Neural cell (in vitro differentiated cells): Measurements from ENCODE around the gene DISP2. TPM values are rescaled to one million over a fixed set of nuclear protein-coding genes. Genes with fewer than 3 reads are reported as not detected.

Source experiments
- H2AFZ ChIP-seq: fragments of 200-600, 300-800 bp; sonication (generic), shearing (Covaris generic); 2 replicates; pipeline ENCODE4 v1.6.0; 2014; ENCODE audit warnings: low read depth, mild to moderate bottlenecking, antibody characterized with exemption, low read length, moderate library complexity
- H3F3A ChIP-seq: fragments of 200-600 bp; shearing (Covaris generic); 2 replicates; pipeline ENCODE4 v1.6.1; 2016; ENCODE audit warnings: mild to moderate bottlenecking, moderate library complexity, mixed read lengths, antibody characterized with exemption, low read length; ENCODE audit not compliant: insufficient read depth, poor library complexity, severe bottlenecking
- H3K27ac ChIP-seq: fragments of 200-600, 300-800 bp; sonication (generic), shearing (Covaris generic); 2 replicates; pipeline ENCODE4 v1.5.1; 2014; ENCODE audit warnings: mild to moderate bottlenecking, low read length, moderate library complexity
- H3K27me3 ChIP-seq: fragments of 300-800, 200-600 bp; sonication (generic), shearing (Covaris generic); 2 replicates; pipeline ENCODE4 v1.6.0; 2014; ENCODE audit warnings: mild to moderate bottlenecking, low read depth, low read length, moderate library complexity; ENCODE audit not compliant: insufficient read depth
- H3K36me3 ChIP-seq: fragments of 300-800, 200-600 bp; sonication (generic), shearing (Covaris generic); 2 replicates; pipeline ENCODE4 v1.5.1; 2014; ENCODE audit warnings: mild to moderate bottlenecking, antibody characterized with exemption, low read length, moderate library complexity; ENCODE audit not compliant: insufficient read depth
- H3K4me2 ChIP-seq: fragments of 300-800, 200-600 bp; sonication (generic), shearing (Covaris generic); 2 replicates; pipeline ENCODE4 v1.6.0; 2014; ENCODE audit warnings: mild to moderate bottlenecking, low read length
- H3K4me3 ChIP-seq: fragments of 300-800, 200-600 bp; sonication (generic), shearing (Covaris generic); 2 replicates; pipeline ENCODE4 v1.5.1; 2014; ENCODE audit warnings: mild to moderate bottlenecking, low read length, moderate library complexity
- H3K79me2 ChIP-seq: fragments of 200-600 bp; shearing (Covaris generic); replicated peaks from 2 replicates; pipeline ENCODE4 v1.6.0; 2014; ENCODE audit warnings: mild to moderate bottlenecking, low read length, moderate library complexity; ENCODE audit not compliant: insufficient read depth
- H3K9ac ChIP-seq: fragments of 300-800, 200-600 bp; sonication (generic), shearing (Covaris generic); 2 replicates; pipeline ENCODE4 v1.6.1; 2016; ENCODE audit warnings: mild to moderate bottlenecking, low read length, mixed read lengths
- H3K9me2 ChIP-seq: fragments of 200-600 bp; shearing (Covaris generic); 2 replicates; pipeline ENCODE4 v1.6.1; 2016; ENCODE audit warnings: mild to moderate bottlenecking, low read length, mixed read lengths; ENCODE audit not compliant: insufficient read depth
- H3K9me3 ChIP-seq: fragments of 200-600, 300-800 bp; sonication (generic), shearing (Covaris generic); 2 replicates; pipeline ENCODE4 v1.6.1; 2016; ENCODE audit warnings: mild to moderate bottlenecking, mixed run types, low read length, moderate library complexity, mixed read lengths
- H4K20me1 ChIP-seq: fragments of 200-600 bp; shearing (Covaris generic); 2 replicates; pipeline ENCODE4 v1.6.1; 2016; ENCODE audit warnings: mild to moderate bottlenecking, mixed run types; ENCODE audit not compliant: insufficient read depth
- CTCF ChIP-seq: fragments of 450-650 bp; IDR thresholded peaks from 2 replicates; pipeline ENCODE4 v1.5.1; 2014; ENCODE audit warnings: antibody characterized with exemption, mild to moderate bottlenecking, moderate library complexity; ENCODE audit not compliant: poor library complexity, severe bottlenecking
- EP300 ChIP-seq: fragments of 450-650 bp; conservative IDR thresholded peaks from 2 replicates; pipeline ENCODE4 v1.6.1; 2014; ENCODE audit warnings: antibody characterized with exemption, mild to moderate bottlenecking, moderate library complexity; ENCODE audit not compliant: poor library complexity, severe bottlenecking
- EZH2 ChIP-seq: fragments of 200-600, 300-800 bp; shearing (Covaris generic), sonication (generic); IDR thresholded peaks from 2 replicates; pipeline ENCODE4 v1.6.1; 2014; ENCODE audit warnings: antibody characterized with exemption, low read length, borderline replicate concordance, mild to moderate bottlenecking; ENCODE audit not compliant: insufficient read depth, poor library complexity, severe bottlenecking
- MXI1 ChIP-seq: fragments of 450-650 bp; conservative IDR thresholded peaks from 2 replicates; pipeline ENCODE4 v1.6.1; 2014; ENCODE audit warnings: antibody characterized with exemption, mild to moderate bottlenecking; ENCODE audit not compliant: poor library complexity, severe bottlenecking
- POLR2AphosphoS5 ChIP-seq: IDR thresholded peaks from 2 replicates; pipeline ENCODE4 v1.6.1; 2012
- RAD21 ChIP-seq: fragments of 450-650 bp; conservative IDR thresholded peaks from 2 replicates; pipeline ENCODE4 v1.6.1; 2014; ENCODE audit warnings: antibody characterized with exemption, mild to moderate bottlenecking, moderate library complexity
- REST ChIP-seq: IDR thresholded peaks from 2 replicates; pipeline ENCODE4 v1.6.1; 2012; ENCODE audit warnings: borderline replicate concordance
- SMC3 ChIP-seq: fragments of 450-650 bp; conservative IDR thresholded peaks from 2 replicates; pipeline ENCODE4 v1.6.1; 2014; ENCODE audit warnings: antibody characterized with exemption, mild to moderate bottlenecking, moderate library complexity; ENCODE audit not compliant: poor library complexity
- TAF1 ChIP-seq: IDR thresholded peaks from 2 replicates; pipeline ENCODE4 v1.6.1; 2012; ENCODE audit warnings: low read depth
- polyA plus RNA-seq: library from polyadenylated mRNA; depleted of rRNA; stranded (reverse); fragments of >200 nt; gene quantifications from 2 replicates; pipeline ENCODE4 v1.2.3, GENCODE V29; 2014

Gene DISP2
- polyA plus RNA-seq, 1 donor from 2014 or later = 26.0 TPM

GRCh38 chr15:40312370-40313158 lies 45.5 kb upstream of the DISP2 start:
- Histone ChIP-seq H3K4me2 (no peak overlapping the region), H3K79me2 (no peaks in the 10 kb centered on the region), H3K36me3 (no peaks in the 10 kb centered on the region), H3K9ac (no peak overlapping the region), H3K9me3 (no peaks in the 10 kb centered on the region), H4K20me1 (no peaks in the 10 kb centered on the region), H3F3A (no peaks in the 10 kb centered on the region), H3K27ac (no peak overlapping the region), H3K27me3 (no peaks in the 10 kb centered on the region), H3K4me3 (no peak overlapping the region), H3K9me2 (no peaks in the 10 kb centered on the region), H2AFZ (no peak overlapping the region)
- TF ChIP-seq EZH2 (no peak), MXI1 (no peak), RAD21 (no peak), TAF1 (no peak), EP300 (no peak), SMC3 (no peak), REST (no peak), POLR2AphosphoS5 (no peak), CTCF (no peak)

- Histone ChIP-seq H3K36me3 (no peaks in the 10 kb centered on the region), H4K20me1 (no peaks in the 10 kb centered on the region), H3K9me3 (no peaks in the 10 kb centered on the region), H3K9me2 (no peaks in the 10 kb centered on the region), H2AFZ (no peak overlapping the region), H3K27ac (no peak overlapping the region), H3F3A (no peaks in the 10 kb centered on the region), H3K9ac (no peak overlapping the region), H3K79me2 (no peaks in the 10 kb centered on the region), H3K27me3 (no peaks in the 10 kb centered on the region), H3K4me2 (no peak overlapping the region), H3K4me3 (no peak overlapping the region)
- TF ChIP-seq SMC3 (no peak), TAF1 (no peak), CTCF (no peak), REST (no peak), EP300 (no peak), RAD21 (no peak), POLR2AphosphoS5 (no peak), MXI1 (no peak)
Observed at GRCh38 chr15:40313531-40314398, 44.3 kb upstream of the DISP2 start.
